ENCODE measurements around the gene KRT74. TPM values are rescaled to one million over a fixed set of nuclear protein-coding genes. Genes with fewer than 3 reads are reported as not detected.

Gene KRT74
- total and polyA plus RNA-seq, 10 of the 15 experiments (the other 5 are each of a cell fraction or from before 2014, with no cell fraction given), result not detected

GRCh38 chr12:52618866-52619265 lies 45.2 kb upstream of the KRT74 start:
- Histone ChIP-seq H3K27me3 (replicated peaks in 1 of 2; ENCODE audit: control insufficient read depth in 2 of 2, insufficient read depth in 2 of 2, low read length in 1 of 2) (peaks cover 0 to 3% of the 10 kb centered on the region in 2 experiments; a peak in 3 of 4 replicates), H3K9me3 (replicated peaks; ENCODE audit: control insufficient read depth, insufficient read depth, low read length) (no peaks in the 10 kb centered on the region), H3K4me2 (ENCODE audit: control insufficient read depth, insufficient read depth) (no peak overlapping the region), H3K9ac (ENCODE audit: control insufficient read depth, insufficient read depth, low read length) (no peak overlapping the region), H3K4me1 (ENCODE audit: control insufficient read depth, insufficient read depth, low read length) (no peaks in the 10 kb centered on the region), H2AFZ (ENCODE audit: control insufficient read depth, low read depth, low read length) (no peak overlapping the region), H3K27ac (ENCODE audit: control insufficient read depth, insufficient read depth) (no peak overlapping the region), H3K4me3 (no peak overlapping the region), H3K79me2 (ENCODE audit: control insufficient read depth, insufficient read depth, low read length) (no peaks in the 10 kb centered on the region), H4K20me1 (ENCODE audit: control insufficient read depth, insufficient read depth) (no peaks in the 10 kb centered on the region), H3K36me3 (ENCODE audit: control insufficient read depth in 2 of 2, insufficient read depth in 2 of 2, low read length in 1 of 2) (no peaks in the 10 kb centered on the region)
- TF ChIP-seq MTA2 (IDR thresholded peaks at IDR 0.05; ENCODE audit: low read depth) (no peak), RFX5 (IDR thresholded peaks at IDR 0.05; ENCODE audit: low read depth, low read length) (no peak), SIX5 (IDR thresholded peaks at IDR 0.05; ENCODE audit: low read depth, low read length, severe bottlenecking) (no peak), CHD2 (IDR thresholded peaks at IDR 0.05; ENCODE audit: borderline replicate concordance, low read depth, low read length) (no peak), CHD1 (IDR thresholded peaks at IDR 0.05; ENCODE audit: low read depth, low read length) (no peak), NFYB (IDR thresholded peaks at IDR 0.05; ENCODE audit: insufficient read depth, low read depth, low read length) (no peak), HCFC1 (IDR thresholded peaks at IDR 0.05; ENCODE audit: low read length) (no peak), CHD4 (IDR thresholded peaks at IDR 0.05) (no peak), NR2C2 (IDR thresholded peaks at IDR 0.05; ENCODE audit: borderline replicate concordance, control insufficient read depth, insufficient read length, low read depth) (no peak), ZSCAN29 (IDR thresholded peaks at IDR 0.05) (no peak)
- ChIA-PET RAD21 (ENCODE audit: unreplicated experiment) (no interaction called here), POLR2A (no interaction called here), CTCF (no interaction called here), SMC1A (ENCODE audit: uncharacterized antibody, unreplicated experiment) (no interaction called here)
- intact Hi-C loops (cut with micrococcal nuclease; ENCODE audit: unreplicated experiment), result no loop called here
- in situ Hi-C loops (cut with MboI), result no loop called here
- FAIRE-seq (no peak), ATAC-seq (no peak), DNase-seq (ENCODE audit: low read depth, low spot score) (no peak)
- 0% methylated on average over 1 of the region's 2 CpGs for WGBS (ENCODE audit: insufficient coverage, insufficient replicate concordance, low lambda C conversion rate, missing lambda C conversion rate)
- no TSS peak for BruUV-seq (replicated peaks)

- ATAC-seq (no peak), DNase-seq (ENCODE audit: low read depth, low spot score) (no peak), FAIRE-seq (no peak)
- no peaks in the 10 kb centered on the region for H3K9me3 ChIP-seq (replicated peaks; ENCODE audit: control insufficient read depth, insufficient read depth, low read length)
- H4K20me1 ChIP-seq (ENCODE audit: control insufficient read depth, insufficient read depth), result no peaks in the 10 kb centered on the region
- ChIA-PET POLR2A (no interaction called here), SMC1A (ENCODE audit: uncharacterized antibody, unreplicated experiment) (no interaction called here), CTCF (interaction anchor here (0.6 kb wide), 1 partner anchor 8 kb away, joined by 3 read pairs; no protein-coding TSS in a partner anchor), RAD21 (ENCODE audit: unreplicated experiment) (no interaction called here)
- H3K4me2 ChIP-seq (ENCODE audit: control insufficient read depth, insufficient read depth), result no peak within 1 kb of the TSS
- H3K36me3 ChIP-seq (ENCODE audit: control insufficient read depth in 2 of 2, insufficient read depth in 2 of 2, low read length in 1 of 2), result no peaks in the 10 kb centered on the region
- H2AFZ ChIP-seq (ENCODE audit: control insufficient read depth, low read depth, low read length), result no peak within 1 kb of the TSS
- H3K9ac ChIP-seq (ENCODE audit: control insufficient read depth, insufficient read depth, low read length), result no peak within 1 kb of the TSS
- H3K4me3 ChIP-seq, result no peak within 1 kb of the TSS
- H3K27ac ChIP-seq (ENCODE audit: control insufficient read depth, insufficient read depth), result no peak within 1 kb of the TSS
- no peak for TF ChIP-seq RELA (IDR thresholded peaks at IDR 0.05; ENCODE audit: borderline replicate concordance, partially characterized antibody)
- TF ChIP-seq PBX3 (IDR thresholded peaks at IDR 0.05; ENCODE audit: insufficient replicate concordance, low read depth, low read length), result no peak
- no peak for TF ChIP-seq SMAD5 (IDR thresholded peaks at IDR 0.05; ENCODE audit: low read depth)
- no peak for TF ChIP-seq E2F4 (IDR thresholded peaks at IDR 0.05; ENCODE audit: low read depth, low read length)
- 29% methylated on average over 14 of the region's 14 CpGs for WGBS (ENCODE audit: insufficient coverage, insufficient replicate concordance, low lambda C conversion rate, missing lambda C conversion rate)
- in situ Hi-C loops (cut with MboI) (no loop called here), intact Hi-C loops (cut with micrococcal nuclease; ENCODE audit: unreplicated experiment) (no loop called here)
- no TSS peak for BruUV-seq (replicated peaks)
- no peaks in the 10 kb centered on the region for H3K79me2 ChIP-seq (ENCODE audit: control insufficient read depth, insufficient read depth, low read length)
- no peaks in the 10 kb centered on the region for H3K4me1 ChIP-seq (ENCODE audit: control insufficient read depth, insufficient read depth, low read length)
- peaks cover 0 to 3% of the 10 kb centered on the region in 2 experiments; a peak in 3 of 4 replicates for H3K27me3 ChIP-seq (replicated peaks in 1 of 2; ENCODE audit: control insufficient read depth in 2 of 2, insufficient read depth in 2 of 2, low read length in 1 of 2)
Observed at GRCh38 chr12:52618216-52618615, 44.6 kb upstream of the KRT74 start, which contains the start of gene KRT73. KRT73 (minus strand) TSS chr12:52618559; CDS start chr12:52618524, 35 bp downstream.
